Neutrophil (primary cell): Measurements from ENCODE around the gene TMA7B.
"Not testable (repeated sequence)": the region's sequence is repeated elsewhere in the genome, so short reads cannot be mapped to it uniquely, and the experiment has no call there.

Source experiments
- H3K27ac ChIP-seq: fragments of 200-600 bp; sonication (generic); 2 replicates; pipeline ENCODE4 v1.5.1; 2016; ENCODE audit warnings: mild to moderate bottlenecking, moderate library complexity
- H3K27me3 ChIP-seq: fragments of 200-600 bp; sonication (generic); 2 replicates; pipeline ENCODE4 v1.6.0; 2016; ENCODE audit warnings: mild to moderate bottlenecking
- H3K36me3 ChIP-seq: fragments of 200-600 bp; sonication (generic); 2 replicates; pipeline ENCODE4 v1.5.1; 2017
- H3K4me1 ChIP-seq, 2 experiments: fragments of 200-600 bp in 1 of 2; sonication (generic) in 1 of 2; 1 replicate in 1 of 2; 2 replicates in 1 of 2; pipeline versions ENCODE4 v1.5.1 to v1.6.1; 2013 to 2016; ENCODE audit warnings: low read depth in 1 of 2, low read length in 1 of 2, mild to moderate bottlenecking in 1 of 2, moderate library complexity in 1 of 2; ENCODE audit not compliant: control insufficient read depth in 1 of 2, insufficient read depth in 1 of 2
- H3K4me3 ChIP-seq, 2 experiments: fragments of 200-600 bp in 1 of 2; sonication (generic) in 1 of 2; 1 replicate in 1 of 2; 2 replicates in 1 of 2; pipeline ENCODE4 v1.5.1; 2013 to 2016; ENCODE audit warnings: low read depth in 1 of 2, low read length in 1 of 2, mild to moderate bottlenecking in 1 of 2, moderate library complexity in 1 of 2
- H3K9me3 ChIP-seq: fragments of 200-600 bp; sonication (generic); 2 replicates; pipeline ENCODE4 v1.5.1; 2016
- CTCF ChIP-seq: fragments of 200-600 bp; sonication (generic); IDR thresholded peaks from 2 replicates; pipeline ENCODE4 v1.5.1; 2016; ENCODE audit warnings: antibody characterized with exemption

The TMA7B gene

GRCh38 chr22:39988386-39989114 lies 28.4 kb downstream of the TMA7B start:
- peaks cover 90% of the 10 kb centered on the region for H3K27me3 ChIP-seq
- no peak for TF ChIP-seq CTCF
- no peaks in the 10 kb centered on the region for H3K9me3 ChIP-seq
- H3K4me3 ChIP-seq, result no peak overlapping the region
- no peak overlapping the region for H3K27ac ChIP-seq
- no peaks in the 10 kb centered on the region for H3K4me1 ChIP-seq
- H3K36me3 ChIP-seq, result no peaks in the 10 kb centered on the region

- no peak for TF ChIP-seq CTCF
- Histone ChIP-seq H3K27me3 (peaks cover 90% of the 10 kb centered on the region), H3K9me3 (no peaks in the 10 kb centered on the region), H3K27ac (no peak overlapping the region), H3K36me3 (no peaks in the 10 kb centered on the region), H3K4me3 (no peak overlapping the region), H3K4me1 (peaks cover 0 to 5% of the 10 kb centered on the region in 2 experiments)
These were observed 29.4 kb downstream of the TMA7B start for GRCh38 chr22:39989633-39990032.

GRCh38 chr22:39990686-39991085 lies 30.5 kb downstream of the TMA7B start:
- Histone ChIP-seq H3K36me3 (no peaks in the 10 kb centered on the region), H3K27ac (no peak overlapping the region), H3K27me3 (peaks cover 90% of the 10 kb centered on the region), H3K4me1 (peaks cover 4 to 12% of the 10 kb centered on the region in 2 experiments), H3K4me3 (no peak overlapping the region), H3K9me3 (no peaks in the 10 kb centered on the region)
- TF ChIP-seq CTCF, result no peak

GRCh38 chr22:39991159-39991860 lies 31.1 kb downstream of the TMA7B start:
- H3K27ac ChIP-seq, result no peak overlapping the region
- TF ChIP-seq CTCF, result no peak
- no peak overlapping the region for H3K4me3 ChIP-seq
- peaks cover 90% of the 10 kb centered on the region for H3K27me3 ChIP-seq
- peaks cover 4 to 12% of the 10 kb centered on the region in 2 experiments for H3K4me1 ChIP-seq
- no peaks in the 10 kb centered on the region for H3K9me3 ChIP-seq
- H3K36me3 ChIP-seq, result no peaks in the 10 kb centered on the region

GRCh38 chr22:39992088-39992826 lies 32.1 kb downstream of the TMA7B start:
- Histone ChIP-seq H3K27me3 (peaks cover 93% of the 10 kb centered on the region), H3K4me1 (peaks cover 4 to 12% of the 10 kb centered on the region in 2 experiments), H3K9me3 (no peaks in the 10 kb centered on the region), H3K36me3 (no peaks in the 10 kb centered on the region), H3K4me3 (no peak overlapping the region), H3K27ac (no peak overlapping the region)
- TF ChIP-seq CTCF, result no peak

- not testable (repeated sequence) for H3K27ac ChIP-seq, H3K4me3 ChIP-seq, H3K9me3 ChIP-seq, H3K36me3 ChIP-seq
- Histone ChIP-seq H3K27me3 (peaks cover 96% of the 10 kb centered on the region), H3K4me1 (peaks cover 4 to 12% of the 10 kb centered on the region in 2 experiments)
These were observed 32.7 kb downstream of the TMA7B start for GRCh38 chr22:39992894-39993293.
